Astrocyte (in vitro differentiated cells and primary cell): ENCODE measurements around the gene KNL1. TPM values are rescaled to one million over a fixed set of nuclear protein-coding genes. Genes with fewer than 3 reads are reported as not detected.

Experiments
- DNase-seq: peaks from one replicate; pipeline ENCODE4 v3.0.0-alpha.2; 2010; ENCODE audit warnings: low read depth
- FAIRE-seq: peaks from 2 replicates; lab custom pipeline; 2011; peaks lifted over from hg19 to GRCh38; lab: Jason Lieb, UNC
- H2AFZ ChIP-seq: 2 replicates; pipeline ENCODE4 v1.6.0; 2012; ENCODE audit warnings: low read depth, low read length, inconsistent platforms
- H3K27ac ChIP-seq: 2 replicates; pipeline ENCODE4 v1.5.1; 2011; ENCODE audit warnings: low read depth, low read length, inconsistent platforms
- H3K27me3 ChIP-seq: 2 replicates; pipeline ENCODE4 v1.6.0; 2011; ENCODE audit warnings: low read length, inconsistent platforms; ENCODE audit not compliant: insufficient read depth
- H3K36me3 ChIP-seq: 2 replicates; pipeline ENCODE4 v1.5.1; 2011; ENCODE audit warnings: low read length, inconsistent platforms; ENCODE audit not compliant: insufficient read depth
- H3K4me1 ChIP-seq: 2 replicates; pipeline ENCODE4 v1.5.1; 2011; ENCODE audit warnings: low read length, inconsistent platforms; ENCODE audit not compliant: insufficient read depth
- H3K4me2 ChIP-seq: 2 replicates; pipeline ENCODE4 v1.6.0; 2012; ENCODE audit warnings: low read length, inconsistent platforms
- H3K4me3 ChIP-seq: 2 replicates; pipeline ENCODE4 v1.5.1; 2011; ENCODE audit warnings: low read depth, mild to moderate bottlenecking, low read length, inconsistent platforms; ENCODE audit not compliant: insufficient read depth
- H3K79me2 ChIP-seq: 2 replicates; pipeline ENCODE4 v1.6.0; 2012; ENCODE audit warnings: mild to moderate bottlenecking, low read length, inconsistent platforms; ENCODE audit not compliant: insufficient read depth
- H3K9ac ChIP-seq: 2 replicates; pipeline ENCODE4 v1.6.0; 2012; ENCODE audit warnings: mild to moderate bottlenecking, low read length, inconsistent platforms
- H3K9me3 ChIP-seq: 2 replicates; pipeline ENCODE4 v1.5.1; 2012; ENCODE audit warnings: low read depth, mild to moderate bottlenecking, low read length, inconsistent platforms; ENCODE audit not compliant: insufficient read depth
- H4K20me1 ChIP-seq: 2 replicates; pipeline ENCODE4 v1.6.0; 2012; ENCODE audit warnings: low read length, inconsistent platforms; ENCODE audit not compliant: insufficient read depth
- H3K27ac Mint-ChIP-seq: one replicate; pipeline ENCODE4 v1.8.0; 2021; ENCODE audit warnings: mild to moderate bottlenecking, mixed read lengths; ENCODE audit not compliant: unreplicated experiment
- H3K27me3 Mint-ChIP-seq: one replicate; pipeline ENCODE4 v1.8.0; 2021; ENCODE audit warnings: low read depth, mixed read lengths; ENCODE audit not compliant: unreplicated experiment
- H3K36me3 Mint-ChIP-seq: one replicate; pipeline ENCODE4 v1.8.0; 2021; ENCODE audit warnings: low read depth, mixed read lengths; ENCODE audit not compliant: unreplicated experiment
- H3K4me1 Mint-ChIP-seq: one replicate; pipeline ENCODE4 v1.8.0; 2021; ENCODE audit warnings: low read depth, mixed read lengths; ENCODE audit not compliant: unreplicated experiment
- H3K4me3 Mint-ChIP-seq: one replicate; pipeline ENCODE4 v1.8.0; 2021; ENCODE audit warnings: mild to moderate bottlenecking, moderate library complexity, mixed read lengths; ENCODE audit not compliant: unreplicated experiment
- H3K9me3 Mint-ChIP-seq: one replicate; pipeline ENCODE4 v1.8.0; 2021; ENCODE audit warnings: mild to moderate bottlenecking, mixed read lengths; ENCODE audit not compliant: unreplicated experiment
- EZH2 ChIP-seq: IDR thresholded peaks from 2 replicates; pipeline ENCODE4 v1.6.1; 2012; ENCODE audit warnings: mild to moderate bottlenecking, low read length, inconsistent platforms; ENCODE audit not compliant: insufficient read depth
- total RNA-seq: library from RNA; stranded (reverse); gene quantifications from 2 replicates; pipeline ENCODE4 v1.2.1, GENCODE V29; 2021
- TF ChIP-seq, protein P1 (sequence below): IDR thresholded peaks from 2 replicates; pipeline ENCODE4 v1.5.1; 2011; ENCODE audit warnings: low read depth, mild to moderate bottlenecking, inconsistent platforms, low read length, moderate library complexity; ENCODE audit not compliant: insufficient read depth

KNL1 gene
- total RNA-seq, 1 donor from 2014 or later = 3.3 TPM

DNA sequence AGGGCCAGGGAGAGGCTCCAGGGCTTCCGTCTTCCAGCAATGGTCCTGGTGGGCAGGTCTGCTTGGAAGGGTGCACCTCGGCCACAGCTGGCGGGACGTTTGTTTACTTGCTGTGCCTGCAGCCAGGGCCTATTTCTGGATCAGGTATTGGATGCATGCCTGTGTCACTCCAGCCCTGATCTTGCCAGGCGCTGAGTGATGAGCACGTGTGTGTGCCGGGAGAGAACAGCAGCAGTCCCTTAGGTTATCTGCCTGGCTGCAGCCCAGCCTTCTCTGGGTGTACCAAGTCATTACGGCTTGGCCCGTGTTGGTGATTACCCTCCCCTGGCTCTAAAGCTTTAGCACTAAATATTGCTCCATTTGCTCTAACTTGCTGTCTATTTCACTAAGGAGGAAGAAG lies 44.2 kb upstream of the KNL1 start:
- Mint-ChIP-seq H3K36me3 (peaks cover 17% of the 10 kb centered on the region), H3K4me3 (no peak overlapping the region), H3K4me1 (no peaks in the 10 kb centered on the region), H3K9me3 (no peaks in the 10 kb centered on the region), H3K27me3 (no peaks in the 10 kb centered on the region), H3K27ac (no peak overlapping the region)
- DNase-seq (no peak), FAIRE-seq (no peak)
- TF ChIP-seq, protein P1, sequence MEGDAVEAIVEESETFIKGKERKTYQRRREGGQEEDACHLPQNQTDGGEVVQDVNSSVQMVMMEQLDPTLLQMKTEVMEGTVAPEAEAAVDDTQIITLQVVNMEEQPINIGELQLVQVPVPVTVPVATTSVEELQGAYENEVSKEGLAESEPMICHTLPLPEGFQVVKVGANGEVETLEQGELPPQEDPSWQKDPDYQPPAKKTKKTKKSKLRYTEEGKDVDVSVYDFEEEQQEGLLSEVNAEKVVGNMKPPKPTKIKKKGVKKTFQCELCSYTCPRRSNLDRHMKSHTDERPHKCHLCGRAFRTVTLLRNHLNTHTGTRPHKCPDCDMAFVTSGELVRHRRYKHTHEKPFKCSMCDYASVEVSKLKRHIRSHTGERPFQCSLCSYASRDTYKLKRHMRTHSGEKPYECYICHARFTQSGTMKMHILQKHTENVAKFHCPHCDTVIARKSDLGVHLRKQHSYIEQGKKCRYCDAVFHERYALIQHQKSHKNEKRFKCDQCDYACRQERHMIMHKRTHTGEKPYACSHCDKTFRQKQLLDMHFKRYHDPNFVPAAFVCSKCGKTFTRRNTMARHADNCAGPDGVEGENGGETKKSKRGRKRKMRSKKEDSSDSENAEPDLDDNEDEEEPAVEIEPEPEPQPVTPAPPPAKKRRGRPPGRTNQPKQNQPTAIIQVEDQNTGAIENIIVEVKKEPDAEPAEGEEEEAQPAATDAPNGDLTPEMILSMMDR = no peak
- no peak for TF ChIP-seq EZH2
- no peaks in the 10 kb centered on the region for H4K20me1 ChIP-seq
- no peaks in the 10 kb centered on the region for H3K9me3 ChIP-seq
- H3K27me3 ChIP-seq = no peaks in the 10 kb centered on the region
- no peak overlapping the region for H3K4me3 ChIP-seq
- no peak overlapping the region for H3K4me2 ChIP-seq
- no peak overlapping the region for H2AFZ ChIP-seq
- H3K27ac ChIP-seq = no peak overlapping the region
- H3K79me2 ChIP-seq = no peaks in the 10 kb centered on the region
- H3K9ac ChIP-seq = no peak overlapping the region
- no peaks in the 10 kb centered on the region for H3K4me1 ChIP-seq
- peaks cover 8% of the 10 kb centered on the region for H3K36me3 ChIP-seq

DNA sequence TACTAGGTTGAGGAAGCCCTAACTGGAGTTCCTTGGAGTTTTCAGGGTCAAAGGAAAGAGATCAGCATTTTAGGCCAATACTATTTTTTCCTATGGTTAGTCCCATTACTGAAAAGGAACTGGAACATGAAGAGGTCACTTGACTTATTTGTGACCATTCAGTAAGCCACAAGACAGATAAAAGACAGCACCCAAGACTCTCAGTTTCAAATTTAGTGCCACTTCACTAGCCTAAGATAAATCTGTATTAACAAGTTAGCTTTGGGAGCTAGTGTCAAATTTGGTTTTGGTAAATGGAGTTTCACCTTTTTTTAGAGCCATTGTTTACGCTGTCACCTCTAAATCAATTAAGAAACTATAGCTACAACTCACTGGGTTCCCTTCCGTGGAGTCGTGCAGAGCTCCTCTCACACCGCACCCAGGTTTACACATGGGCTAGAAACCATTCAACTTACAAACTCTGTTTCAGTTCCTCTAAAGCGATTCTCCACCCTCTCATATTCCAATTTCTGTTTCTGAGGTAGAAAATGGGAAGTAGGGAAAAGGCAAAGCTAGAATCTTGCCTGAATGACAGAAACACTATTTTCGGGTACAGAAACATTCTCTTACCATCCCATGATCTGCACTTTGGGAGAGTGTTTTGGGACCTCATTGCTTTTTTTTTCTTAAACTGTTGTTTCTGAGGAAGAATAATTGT lies 43.6 kb upstream of the KNL1 start:
- no peak for DNase-seq
- peaks cover 8% of the 10 kb centered on the region for H3K36me3 ChIP-seq
- H3K27ac ChIP-seq = no peak overlapping the region
- no peak overlapping the region for H3K4me2 ChIP-seq
- no peaks in the 10 kb centered on the region for H3K4me1 ChIP-seq
- Mint-ChIP-seq H3K9me3 (no peaks in the 10 kb centered on the region), H3K4me1 (no peaks in the 10 kb centered on the region), H3K4me3 (no peak overlapping the region), H3K27me3 (no peaks in the 10 kb centered on the region), H3K36me3 (peaks cover 17% of the 10 kb centered on the region), H3K27ac (peak overlapping the region; percentile 67)
- no peaks in the 10 kb centered on the region for H3K9me3 ChIP-seq
- no peaks in the 10 kb centered on the region for H3K79me2 ChIP-seq
- H3K9ac ChIP-seq = no peak overlapping the region
- TF ChIP-seq, protein P1 = no peak
- TF ChIP-seq EZH2 = no peak
- no peak overlapping the region for H2AFZ ChIP-seq
- no peaks in the 10 kb centered on the region for H3K27me3 ChIP-seq
- no peaks in the 10 kb centered on the region for H4K20me1 ChIP-seq
- H3K4me3 ChIP-seq = no peak overlapping the region
- FAIRE-seq = no peak

DNA sequence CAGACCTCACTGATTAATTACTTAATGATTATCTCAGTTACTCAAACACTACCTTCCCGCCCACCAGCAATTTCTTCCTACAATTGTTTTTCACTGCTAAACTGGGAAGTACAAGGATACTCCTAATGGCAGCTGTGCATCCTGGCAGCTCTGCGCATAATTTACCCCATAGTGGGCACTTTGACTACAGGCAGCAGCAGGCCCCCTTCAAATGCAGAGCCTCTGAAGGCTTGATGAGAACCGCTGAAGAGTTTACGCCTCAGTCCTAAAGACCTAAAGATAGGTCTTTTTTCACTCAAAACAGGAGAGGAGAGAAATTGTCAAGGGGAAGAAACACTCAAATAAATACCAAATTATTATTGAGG lies 39.9 kb upstream of the KNL1 start:
- no peak for DNase-seq
- H3K9me3 Mint-ChIP-seq = no peaks in the 10 kb centered on the region

More for the DNA sequence above, 39.9 kb upstream of the KNL1 start:
- Histone ChIP-seq H3K27ac (no peak overlapping the region), H3K4me1 (no peaks in the 10 kb centered on the region), H3K4me2 (no peak overlapping the region), H3K79me2 (no peaks in the 10 kb centered on the region), H3K9me3 (no peaks in the 10 kb centered on the region), H3K4me3 (no peak overlapping the region), H2AFZ (no peak overlapping the region), H3K27me3 (no peaks in the 10 kb centered on the region), H3K9ac (no peak overlapping the region), H4K20me1 (no peaks in the 10 kb centered on the region), H3K36me3 (peaks cover 11% of the 10 kb centered on the region)
- Mint-ChIP-seq H3K27me3 (no peaks in the 10 kb centered on the region), H3K4me3 (no peak overlapping the region), H3K36me3 (peaks cover 24% of the 10 kb centered on the region), H3K27ac (no peak overlapping the region), H3K4me1 (no peaks in the 10 kb centered on the region)
- no peak for TF ChIP-seq EZH2
- TF ChIP-seq, protein P1 = no peak
- no peak for FAIRE-seq
